Measurements from ENCODE around the gene FAM114A1.
A peak's percentile ranks its signal among the peaks of the same experiment; 100 is the strongest.

The FAM114A1 gene

GRCh38 chr4:38902221-38902620, 34.6 kb downstream of the FAM114A1 start:
- H4K20me1 ChIP-seq (ENCODE audit: control insufficient read depth, insufficient read depth, low read depth, low read length): no peaks in the 10 kb centered on the region
- no peaks in the 10 kb centered on the region for H3K4me1 ChIP-seq (ENCODE audit: control insufficient read depth, low read length)
- H3K27me3 ChIP-seq (ENCODE audit: control insufficient read depth, low read length): no peaks in the 10 kb centered on the region
- no peaks in the 10 kb centered on the region for H3F3A ChIP-seq (ENCODE audit: control insufficient read depth, insufficient read depth)
- H3K9me3 ChIP-seq (ENCODE audit: control insufficient read depth, insufficient read depth, low read length): no peaks in the 10 kb centered on the region
- TF ChIP-seq CTCF (IDR thresholded peaks at IDR 0.05; ENCODE audit: low read depth, low read length, poor library complexity, severe bottlenecking) (no peak), EZH2phosphoT487 (IDR thresholded peaks at IDR 0.05; ENCODE audit: borderline replicate concordance, low read length) (no peak)
- H3K4me3 ChIP-seq (ENCODE audit: low read length): no peak overlapping the region
- no peaks in the 10 kb centered on the region for H3K79me2 ChIP-seq (ENCODE audit: control insufficient read depth, low read length)
- no peak overlapping the region for H3K4me2 ChIP-seq (ENCODE audit: low read length)
- no peak overlapping the region for H3K27ac ChIP-seq (ENCODE audit: low read depth, low read length)
- H3K9me2 ChIP-seq (replicated peaks; ENCODE audit: control insufficient read depth, low read length): no peaks in the 10 kb centered on the region
- H3K36me3 ChIP-seq (ENCODE audit: control insufficient read depth, low read length): no peaks in the 10 kb centered on the region

GRCh38 chr4:38902695-38903094, 35.1 kb downstream of the FAM114A1 start:
- H3K27ac ChIP-seq (ENCODE audit: low read depth, low read length): no peak overlapping the region
- H4K20me1 ChIP-seq (ENCODE audit: control insufficient read depth, insufficient read depth, low read depth, low read length): no peaks in the 10 kb centered on the region
- no peak for TF ChIP-seq EZH2phosphoT487 (IDR thresholded peaks at IDR 0.05; ENCODE audit: borderline replicate concordance, low read length)
- peak; percentile 39 for TF ChIP-seq CTCF (IDR thresholded peaks at IDR 0.05; ENCODE audit: low read depth, low read length, poor library complexity, severe bottlenecking)
- H3K36me3 ChIP-seq (ENCODE audit: control insufficient read depth, low read length): no peaks in the 10 kb centered on the region
- no peak overlapping the region for H3K4me3 ChIP-seq (ENCODE audit: low read length)
- H3K9me3 ChIP-seq (ENCODE audit: control insufficient read depth, insufficient read depth, low read length): no peaks in the 10 kb centered on the region
- no peaks in the 10 kb centered on the region for H3K4me1 ChIP-seq (ENCODE audit: control insufficient read depth, low read length)
- no peaks in the 10 kb centered on the region for H3F3A ChIP-seq (ENCODE audit: control insufficient read depth, insufficient read depth)
- no peaks in the 10 kb centered on the region for H3K79me2 ChIP-seq (ENCODE audit: control insufficient read depth, low read length)
- no peak overlapping the region for H3K4me2 ChIP-seq (ENCODE audit: low read length)
- no peaks in the 10 kb centered on the region for H3K27me3 ChIP-seq (ENCODE audit: control insufficient read depth, low read length)
- no peaks in the 10 kb centered on the region for H3K9me2 ChIP-seq (replicated peaks; ENCODE audit: control insufficient read depth, low read length)

GRCh38 chr4:38904090-38904666, 36.6 kb downstream of the FAM114A1 start:
- no peaks in the 10 kb centered on the region for H3K79me2 ChIP-seq (ENCODE audit: control insufficient read depth, low read length)

More at GRCh38 chr4:38904090-38904666, 36.6 kb downstream of the FAM114A1 start:
- Histone ChIP-seq H3F3A (ENCODE audit: control insufficient read depth, insufficient read depth) (no peaks in the 10 kb centered on the region), H3K36me3 (ENCODE audit: control insufficient read depth, low read length) (no peaks in the 10 kb centered on the region), H3K4me3 (ENCODE audit: low read length) (no peak overlapping the region), H3K4me1 (ENCODE audit: control insufficient read depth, low read length) (no peaks in the 10 kb centered on the region), H3K9me2 (replicated peaks; ENCODE audit: control insufficient read depth, low read length) (no peaks in the 10 kb centered on the region), H3K4me2 (ENCODE audit: low read length) (no peak overlapping the region), H3K27ac (ENCODE audit: low read depth, low read length) (no peak overlapping the region), H4K20me1 (ENCODE audit: control insufficient read depth, insufficient read depth, low read depth, low read length) (no peaks in the 10 kb centered on the region), H3K27me3 (ENCODE audit: control insufficient read depth, low read length) (no peaks in the 10 kb centered on the region), H3K9me3 (ENCODE audit: control insufficient read depth, insufficient read depth, low read length) (no peaks in the 10 kb centered on the region)
- no peak for TF ChIP-seq EZH2phosphoT487 (IDR thresholded peaks at IDR 0.05; ENCODE audit: borderline replicate concordance, low read length)
- no peak for TF ChIP-seq CTCF (IDR thresholded peaks at IDR 0.05; ENCODE audit: low read depth, low read length, poor library complexity, severe bottlenecking)

All from DOHH2 (cell line).